ENCODE measurements around the gene MED1. TPM values are rescaled to one million over a fixed set of nuclear protein-coding genes. Genes with fewer than 3 reads are reported as not detected.
A peak's percentile ranks its signal among the peaks of the same experiment; 100 is the strongest.
"Not testable (repeated sequence)": the region's sequence is repeated elsewhere in the genome, so short reads cannot be mapped to it uniquely, and the experiment has no call there.

The MED1 gene, protein sequence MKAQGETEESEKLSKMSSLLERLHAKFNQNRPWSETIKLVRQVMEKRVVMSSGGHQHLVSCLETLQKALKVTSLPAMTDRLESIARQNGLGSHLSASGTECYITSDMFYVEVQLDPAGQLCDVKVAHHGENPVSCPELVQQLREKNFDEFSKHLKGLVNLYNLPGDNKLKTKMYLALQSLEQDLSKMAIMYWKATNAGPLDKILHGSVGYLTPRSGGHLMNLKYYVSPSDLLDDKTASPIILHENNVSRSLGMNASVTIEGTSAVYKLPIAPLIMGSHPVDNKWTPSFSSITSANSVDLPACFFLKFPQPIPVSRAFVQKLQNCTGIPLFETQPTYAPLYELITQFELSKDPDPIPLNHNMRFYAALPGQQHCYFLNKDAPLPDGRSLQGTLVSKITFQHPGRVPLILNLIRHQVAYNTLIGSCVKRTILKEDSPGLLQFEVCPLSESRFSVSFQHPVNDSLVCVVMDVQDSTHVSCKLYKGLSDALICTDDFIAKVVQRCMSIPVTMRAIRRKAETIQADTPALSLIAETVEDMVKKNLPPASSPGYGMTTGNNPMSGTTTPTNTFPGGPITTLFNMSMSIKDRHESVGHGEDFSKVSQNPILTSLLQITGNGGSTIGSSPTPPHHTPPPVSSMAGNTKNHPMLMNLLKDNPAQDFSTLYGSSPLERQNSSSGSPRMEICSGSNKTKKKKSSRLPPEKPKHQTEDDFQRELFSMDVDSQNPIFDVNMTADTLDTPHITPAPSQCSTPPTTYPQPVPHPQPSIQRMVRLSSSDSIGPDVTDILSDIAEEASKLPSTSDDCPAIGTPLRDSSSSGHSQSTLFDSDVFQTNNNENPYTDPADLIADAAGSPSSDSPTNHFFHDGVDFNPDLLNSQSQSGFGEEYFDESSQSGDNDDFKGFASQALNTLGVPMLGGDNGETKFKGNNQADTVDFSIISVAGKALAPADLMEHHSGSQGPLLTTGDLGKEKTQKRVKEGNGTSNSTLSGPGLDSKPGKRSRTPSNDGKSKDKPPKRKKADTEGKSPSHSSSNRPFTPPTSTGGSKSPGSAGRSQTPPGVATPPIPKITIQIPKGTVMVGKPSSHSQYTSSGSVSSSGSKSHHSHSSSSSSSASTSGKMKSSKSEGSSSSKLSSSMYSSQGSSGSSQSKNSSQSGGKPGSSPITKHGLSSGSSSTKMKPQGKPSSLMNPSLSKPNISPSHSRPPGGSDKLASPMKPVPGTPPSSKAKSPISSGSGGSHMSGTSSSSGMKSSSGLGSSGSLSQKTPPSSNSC (N-terminal part only)
- 1 to 10 TPM; 5.0 to 6.8 TPM for polyA plus RNA-seq

DNA sequence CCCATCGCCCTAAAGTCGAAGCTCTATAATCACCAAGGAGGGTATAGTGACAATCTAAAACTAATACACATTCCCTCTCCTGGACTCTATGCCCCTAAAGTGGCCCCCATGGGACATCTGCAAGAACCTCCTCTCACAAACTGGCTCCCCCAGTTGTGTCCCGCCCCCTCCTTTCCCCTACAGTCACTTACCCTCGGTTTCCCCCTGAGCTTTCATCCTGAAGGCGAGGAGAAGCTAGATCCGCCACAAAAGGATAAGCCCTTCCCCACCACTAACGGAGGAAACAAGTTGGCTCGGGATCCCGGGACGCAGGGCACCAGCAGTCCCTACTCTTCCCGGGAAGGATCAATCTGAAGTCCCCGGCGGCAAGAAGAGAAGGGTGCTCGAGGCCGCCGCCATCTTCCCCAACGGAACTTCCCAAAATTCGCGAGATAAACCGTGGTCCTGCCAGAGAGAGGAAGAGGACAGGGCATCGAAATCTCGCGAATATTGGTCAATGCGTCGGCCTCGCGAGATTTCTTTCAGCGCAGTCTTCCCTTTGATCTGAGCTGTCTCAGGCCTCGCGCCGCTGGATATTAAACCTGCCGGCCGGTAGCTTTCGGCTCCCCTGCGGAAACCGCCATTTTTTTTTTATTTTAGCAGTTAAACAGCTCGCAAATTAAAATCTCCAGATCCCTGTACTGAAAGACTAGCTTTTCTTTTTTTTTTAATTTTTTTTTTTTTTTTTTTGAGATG lies at the start of gene MED1:
TSS of gene MED1 (minus strand) at position 417 of the 735 bp plus-strand sequence. CDS start at position 216, 201 bp downstream.
- Histone ChIP-seq H3K36me3 (ENCODE audit: control insufficient read depth in 2 of 2, insufficient read depth in 2 of 2, low read length in 1 of 2) (no peaks in the 10 kb centered on the region), H3K9me3 (ENCODE audit: control insufficient read depth in 2 of 2, insufficient read depth in 1 of 2, low read depth in 1 of 2, low read length in 1 of 2) (no peaks in the 10 kb centered on the region), H3K27ac (ENCODE audit: low read depth in 2 of 2, low read length in 1 of 2) (peak within 1 kb of the TSS; percentile 80 to 94), H3K4me3 (ENCODE audit: low read depth in 1 of 2, low read length in 2 of 2) (peak within 1 kb of the TSS; percentile 74 to 100), H3K27me3 (ENCODE audit: control insufficient read depth in 1 of 2, insufficient read depth in 2 of 2, low read length in 2 of 2) (no peaks in the 10 kb centered on the region), H3K4me1 (ENCODE audit: control insufficient read depth in 2 of 2, insufficient read depth in 2 of 2, low read length in 1 of 2) (no peaks in the 10 kb centered on the region)
- WGBS, 2 donors, result 0 to 1% methylated on average over 37 of the region's 37 CpGs

DNA sequence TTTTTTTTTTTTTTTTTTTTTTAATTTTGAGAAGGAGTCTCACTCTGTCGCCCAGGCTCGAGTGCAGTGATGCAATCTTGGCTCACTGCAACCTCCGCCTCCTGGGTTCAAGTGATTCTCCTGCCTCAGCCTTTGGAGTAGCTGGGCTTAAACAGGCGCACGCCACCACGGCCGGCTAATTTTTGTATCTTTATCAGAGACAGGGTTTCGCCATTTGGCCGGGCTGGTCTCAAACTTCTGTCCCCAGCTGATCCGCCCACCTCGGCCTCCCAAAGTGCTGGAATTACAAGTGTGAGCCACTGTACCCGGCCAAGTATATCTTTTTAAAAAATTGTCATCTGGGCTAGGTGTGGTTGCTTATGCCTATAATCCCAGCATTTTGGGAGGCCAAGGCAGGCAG lies 45.9 kb upstream of the MED1 start:
- H3K4me1 ChIP-seq (ENCODE audit: control insufficient read depth in 2 of 2, insufficient read depth in 2 of 2, low read length in 1 of 2); H3K27me3 ChIP-seq (ENCODE audit: control insufficient read depth in 1 of 2, insufficient read depth in 2 of 2, low read length in 2 of 2); H3K4me3 ChIP-seq (ENCODE audit: low read depth in 1 of 2, low read length in 2 of 2); H3K9me3 ChIP-seq (ENCODE audit: control insufficient read depth in 2 of 2, insufficient read depth in 1 of 2, low read depth in 1 of 2, low read length in 1 of 2); H3K27ac ChIP-seq (ENCODE audit: low read depth in 2 of 2, low read length in 1 of 2): not testable (repeated sequence)
- H3K36me3 ChIP-seq (ENCODE audit: control insufficient read depth in 2 of 2, insufficient read depth in 2 of 2, low read length in 1 of 2), result peaks cover 8 to 12% of the 10 kb centered on the region in 2 donors
- WGBS, 2 donors, result 97 to 98% methylated on average over 12 of the region's 12 CpGs

DNA sequence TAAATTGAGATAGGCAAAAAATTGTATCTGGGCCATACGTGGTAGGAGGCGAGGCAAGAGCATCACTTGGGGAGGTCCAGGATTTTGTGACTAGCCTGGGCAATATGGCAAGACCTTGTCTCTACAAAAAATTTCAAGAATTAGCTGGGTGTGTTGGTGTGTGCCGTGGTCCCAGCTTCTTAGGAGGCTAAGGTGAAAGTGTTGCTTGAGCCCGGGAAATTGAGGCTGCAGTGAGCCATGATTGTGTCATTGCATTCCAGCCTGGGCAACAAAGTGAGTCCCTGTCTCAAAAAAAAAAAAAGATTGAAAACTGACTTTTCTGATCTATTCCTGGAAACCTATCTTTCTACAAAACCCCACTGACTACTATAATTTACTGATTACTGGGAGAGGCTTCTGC lies 36.9 kb upstream of the MED1 start:
- Histone ChIP-seq H3K36me3 (ENCODE audit: control insufficient read depth in 2 of 2, insufficient read depth in 2 of 2, low read length in 1 of 2) (no peaks in the 10 kb centered on the region), H3K4me1 (ENCODE audit: control insufficient read depth in 2 of 2, insufficient read depth in 2 of 2, low read length in 1 of 2) (no peaks in the 10 kb centered on the region), H3K27me3 (ENCODE audit: control insufficient read depth in 1 of 2, insufficient read depth in 2 of 2, low read length in 2 of 2) (no peaks in the 10 kb centered on the region), H3K9me3 (ENCODE audit: control insufficient read depth in 2 of 2, insufficient read depth in 1 of 2, low read depth in 1 of 2, low read length in 1 of 2) (no peaks in the 10 kb centered on the region), H3K4me3 (ENCODE audit: low read depth in 1 of 2, low read length in 2 of 2) (no peak overlapping the region), H3K27ac (ENCODE audit: low read depth in 2 of 2, low read length in 1 of 2) (no peak overlapping the region)
- WGBS, 2 donors, result 89 to 91% methylated on average over 4 of the region's 4 CpGs

DNA sequence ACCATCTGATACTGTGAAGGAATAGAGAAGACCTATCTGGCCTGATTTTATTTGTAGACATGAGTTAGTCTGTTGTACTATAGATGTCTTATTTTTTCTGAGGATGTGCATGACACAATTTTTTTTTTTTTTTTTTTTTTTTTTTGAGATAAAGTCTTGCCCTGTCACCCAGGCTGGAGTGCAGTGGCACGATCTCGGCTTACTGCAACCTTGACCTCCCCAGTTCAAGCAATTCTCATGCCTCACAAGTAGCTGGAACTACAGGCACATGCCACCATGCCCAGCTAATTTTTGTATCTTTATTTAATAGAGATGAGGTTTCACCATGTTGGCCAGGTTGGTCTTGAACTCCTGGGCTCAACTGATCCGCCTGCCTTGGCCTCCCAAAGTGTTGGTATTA lies 36.4 kb upstream of the MED1 start:
- WGBS, 2 donors, result 95 to 97% methylated on average over 3 of the region's 3 CpGs
- H3K36me3 ChIP-seq (ENCODE audit: control insufficient read depth in 2 of 2, insufficient read depth in 2 of 2, low read length in 1 of 2); H3K4me3 ChIP-seq (ENCODE audit: low read depth in 1 of 2, low read length in 2 of 2): not testable (repeated sequence)

DNA sequence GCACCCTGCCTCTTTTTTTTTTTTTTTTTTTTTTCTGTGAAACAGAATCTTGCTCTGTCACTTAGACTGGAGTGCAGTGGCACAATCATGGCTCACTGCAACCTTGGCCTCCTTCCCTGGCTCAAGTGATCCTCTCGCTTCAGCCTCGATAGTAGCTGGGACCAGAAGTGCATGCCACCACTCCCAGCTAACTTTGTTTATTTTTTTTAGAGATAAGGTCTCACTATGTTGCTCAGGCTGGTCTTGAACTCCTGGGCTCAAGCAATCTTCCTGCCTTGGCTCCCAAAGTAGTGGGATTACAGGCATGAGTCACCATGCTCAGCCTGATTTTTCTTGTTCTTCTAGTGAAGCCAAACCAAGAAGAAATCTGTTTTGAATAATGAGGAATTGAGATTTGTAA lies 35.2 kb upstream of the MED1 start:
- Histone ChIP-seq H3K36me3 (ENCODE audit: control insufficient read depth in 2 of 2, insufficient read depth in 2 of 2, low read length in 1 of 2) (no peaks in the 10 kb centered on the region), H3K27me3 (ENCODE audit: control insufficient read depth in 1 of 2, insufficient read depth in 2 of 2, low read length in 2 of 2) (no peaks in the 10 kb centered on the region), H3K4me1 (ENCODE audit: control insufficient read depth in 2 of 2, insufficient read depth in 2 of 2, low read length in 1 of 2) (no peaks in the 10 kb centered on the region), H3K9me3 (ENCODE audit: control insufficient read depth in 2 of 2, insufficient read depth in 1 of 2, low read depth in 1 of 2, low read length in 1 of 2) (no peaks in the 10 kb centered on the region), H3K27ac (ENCODE audit: low read depth in 2 of 2, low read length in 1 of 2) (no peak overlapping the region), H3K4me3 (ENCODE audit: low read depth in 1 of 2, low read length in 2 of 2) (no peak overlapping the region)
- WGBS, 2 donors, result 37 to 52% methylated on average over 2 of the region's 2 CpGs

More for the DNA sequence above, 36.4 kb upstream of the MED1 start:
- not testable (repeated sequence) for H3K27me3 ChIP-seq (ENCODE audit: control insufficient read depth in 1 of 2, insufficient read depth in 2 of 2, low read length in 2 of 2); H3K4me1 ChIP-seq (ENCODE audit: control insufficient read depth in 2 of 2, insufficient read depth in 2 of 2, low read length in 1 of 2); H3K27ac ChIP-seq (ENCODE audit: low read depth in 2 of 2, low read length in 1 of 2); H3K9me3 ChIP-seq (ENCODE audit: control insufficient read depth in 2 of 2, insufficient read depth in 1 of 2, low read depth in 1 of 2, low read length in 1 of 2)

DNA sequence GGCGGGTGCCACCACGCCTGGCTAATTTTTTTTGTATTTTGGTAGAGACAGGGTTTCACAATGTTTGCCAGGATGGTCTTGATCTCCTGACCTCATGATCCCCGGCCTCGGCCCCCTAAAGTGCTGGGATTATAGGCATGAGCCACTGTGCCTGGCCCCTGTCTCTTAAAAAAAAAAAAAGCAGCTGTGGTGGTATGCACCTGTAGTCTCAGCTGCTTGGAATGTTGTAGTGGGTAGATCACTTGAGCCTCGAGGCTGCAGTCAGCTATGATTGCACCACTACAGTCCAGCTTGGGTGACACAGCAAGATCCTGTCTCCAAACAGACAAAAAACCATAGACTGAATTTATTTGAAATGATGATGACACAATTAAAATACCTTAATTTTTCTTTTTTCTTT lies 34.5 kb upstream of the MED1 start:
- Histone ChIP-seq H3K4me3 (ENCODE audit: low read depth in 1 of 2, low read length in 2 of 2) (no peak overlapping the region), H3K9me3 (ENCODE audit: control insufficient read depth in 2 of 2, insufficient read depth in 1 of 2, low read depth in 1 of 2, low read length in 1 of 2) (no peaks in the 10 kb centered on the region), H3K36me3 (ENCODE audit: control insufficient read depth in 2 of 2, insufficient read depth in 2 of 2, low read length in 1 of 2) (no peaks in the 10 kb centered on the region), H3K27me3 (ENCODE audit: control insufficient read depth in 1 of 2, insufficient read depth in 2 of 2, low read length in 2 of 2) (no peaks in the 10 kb centered on the region), H3K4me1 (ENCODE audit: control insufficient read depth in 2 of 2, insufficient read depth in 2 of 2, low read length in 1 of 2) (no peaks in the 10 kb centered on the region), H3K27ac (ENCODE audit: low read depth in 2 of 2, low read length in 1 of 2) (no peak overlapping the region)
- 89 to 90% methylated on average over 5 of the region's 5 CpGs for WGBS, 2 donors

DNA sequence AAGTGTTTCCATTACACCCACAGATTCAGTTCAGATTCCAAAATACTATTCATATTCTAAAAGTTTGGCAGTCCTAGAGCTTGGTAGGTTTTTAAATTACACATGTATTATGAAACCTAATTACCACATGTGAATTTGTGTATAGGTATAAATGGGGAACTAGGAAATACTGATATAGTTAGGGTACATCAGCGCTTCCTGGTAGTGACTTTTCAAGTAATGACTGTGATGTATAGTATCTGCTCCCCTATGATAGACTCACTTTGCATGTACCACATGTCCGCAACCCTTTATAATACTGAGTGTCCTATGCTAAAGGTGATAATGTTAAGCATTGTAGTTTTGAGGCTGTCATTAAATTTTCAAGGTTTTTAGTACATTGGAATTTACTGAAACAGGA lies 33.1 kb upstream of the MED1 start:
- Histone ChIP-seq H3K4me1 (ENCODE audit: control insufficient read depth in 2 of 2, insufficient read depth in 2 of 2, low read length in 1 of 2) (no peaks in the 10 kb centered on the region), H3K36me3 (ENCODE audit: control insufficient read depth in 2 of 2, insufficient read depth in 2 of 2, low read length in 1 of 2) (no peaks in the 10 kb centered on the region), H3K27ac (ENCODE audit: low read depth in 2 of 2, low read length in 1 of 2) (no peak overlapping the region), H3K27me3 (ENCODE audit: control insufficient read depth in 1 of 2, insufficient read depth in 2 of 2, low read length in 2 of 2) (no peaks in the 10 kb centered on the region), H3K9me3 (ENCODE audit: control insufficient read depth in 2 of 2, insufficient read depth in 1 of 2, low read depth in 1 of 2, low read length in 1 of 2) (no peaks in the 10 kb centered on the region), H3K4me3 (ENCODE audit: low read depth in 1 of 2, low read length in 2 of 2) (no peak overlapping the region)
- WGBS, 2 donors, result 95 to 96% methylated on average over 2 of the region's 2 CpGs

DNA sequence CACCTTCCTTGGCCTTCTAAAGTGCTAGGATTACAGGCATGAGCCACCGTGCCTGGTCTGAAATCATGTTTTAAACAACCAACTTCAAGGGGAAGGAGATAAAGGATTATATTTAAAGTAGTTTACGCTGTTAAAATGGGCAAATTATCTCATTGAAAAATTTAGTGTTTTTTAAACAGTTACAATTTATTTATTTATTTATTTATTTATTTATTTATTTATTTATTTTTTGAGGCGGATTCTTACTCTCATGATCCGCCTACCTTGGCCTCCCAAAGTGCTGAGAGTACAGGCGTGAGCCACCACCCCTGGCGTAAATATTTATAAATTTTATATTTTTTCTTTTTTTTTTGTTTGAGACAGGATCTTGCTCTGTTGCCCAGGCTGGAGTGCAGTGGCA lies 32.4 kb upstream of the MED1 start:
- H3K36me3 ChIP-seq (ENCODE audit: control insufficient read depth in 2 of 2, insufficient read depth in 2 of 2, low read length in 1 of 2), result no peaks in the 10 kb centered on the region
- WGBS, 2 donors, result 97 to 98% methylated on average over 6 of the region's 6 CpGs

DNA sequence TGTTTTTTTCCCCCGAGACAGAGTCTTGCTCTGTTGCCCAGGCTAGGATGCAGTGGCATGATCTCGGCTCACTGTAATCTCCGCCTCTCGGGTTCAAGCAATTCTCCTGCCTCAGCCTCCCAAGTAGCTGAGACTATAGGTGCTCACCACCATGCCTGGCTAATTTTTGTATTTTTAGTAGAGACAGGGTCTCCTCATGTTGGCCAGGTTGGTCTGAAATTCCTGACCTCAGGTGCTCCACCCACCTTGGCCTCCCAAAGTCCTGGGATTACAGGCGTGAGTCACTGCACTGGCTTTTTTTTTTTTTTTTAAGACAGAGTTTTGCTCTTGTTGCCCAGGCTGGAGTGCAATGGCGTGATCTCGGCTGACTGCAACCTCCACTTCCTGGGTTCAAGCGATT lies 28.6 kb upstream of the MED1 start:
- WGBS, 2 donors, result 81 to 85% methylated on average over 8 of the region's 8 CpGs
- not testable (repeated sequence) for H3K9me3 ChIP-seq (ENCODE audit: control insufficient read depth in 2 of 2, insufficient read depth in 1 of 2, low read depth in 1 of 2, low read length in 1 of 2); H3K4me3 ChIP-seq (ENCODE audit: low read depth in 1 of 2, low read length in 2 of 2); H3K27me3 ChIP-seq (ENCODE audit: control insufficient read depth in 1 of 2, insufficient read depth in 2 of 2, low read length in 2 of 2); H3K4me1 ChIP-seq (ENCODE audit: control insufficient read depth in 2 of 2, insufficient read depth in 2 of 2, low read length in 1 of 2); H3K27ac ChIP-seq (ENCODE audit: low read depth in 2 of 2, low read length in 1 of 2); H3K36me3 ChIP-seq (ENCODE audit: control insufficient read depth in 2 of 2, insufficient read depth in 2 of 2, low read length in 1 of 2)

More for the DNA sequence above, 32.4 kb upstream of the MED1 start:
- Histone ChIP-seq H3K4me3 (ENCODE audit: low read depth in 1 of 2, low read length in 2 of 2) (no peak overlapping the region), H3K9me3 (ENCODE audit: control insufficient read depth in 2 of 2, insufficient read depth in 1 of 2, low read depth in 1 of 2, low read length in 1 of 2) (no peaks in the 10 kb centered on the region), H3K4me1 (ENCODE audit: control insufficient read depth in 2 of 2, insufficient read depth in 2 of 2, low read length in 1 of 2) (no peaks in the 10 kb centered on the region), H3K27ac (ENCODE audit: low read depth in 2 of 2, low read length in 1 of 2) (no peak overlapping the region), H3K27me3 (ENCODE audit: control insufficient read depth in 1 of 2, insufficient read depth in 2 of 2, low read length in 2 of 2) (no peaks in the 10 kb centered on the region)

Data from esophagus (tissue), 2 donors.